ENCODE data around the gene A4GALT. TPM values are rescaled to one million over a fixed set of nuclear protein-coding genes. Genes with fewer than 3 reads are reported as not detected.
A peak's percentile ranks its signal among the peaks of the same experiment; 100 is the strongest.

Gene A4GALT
- total RNA-seq, 6 donors from 2014 or later = 7.7 to 30.0 (median 16.1) TPM

GRCh38 chr22:42684462-42685195, 36.0 kb downstream of the A4GALT start:
- peak overlapping the region in 3 of 4 donors; percentile 63 to 88 (median 64) for H3K27ac ChIP-seq
- ATAC-seq (ENCODE audit: low FRiP score in 2 of 2) (no peak), DNase-seq (no peak)
- WGBS, 2 donors = 74 to 83% methylated on average over 8 of the region's 11 CpGs
- no peaks in the 10 kb centered on the region for H3K27me3 ChIP-seq
- TF ChIP-seq POLR2A (IDR thresholded peaks at IDR 0.05) = no peak
- no peak for TF ChIP-seq CTCF (IDR thresholded peaks at IDR 0.05)
- TF ChIP-seq POLR2AphosphoS5 (IDR thresholded peaks at IDR 0.05) = no peak
- TF ChIP-seq EP300 (IDR thresholded peaks at IDR 0.05) = no peak
- H3K9me3 ChIP-seq = no peaks in the 10 kb centered on the region
- H3K4me1 ChIP-seq = peaks cover 37 to 57% (median 46%) of the 10 kb centered on the region in 4 donors
- no peak overlapping the region for H3K4me3 ChIP-seq
- H3K36me3 ChIP-seq = no peaks in the 10 kb centered on the region

- H3K4me1 ChIP-seq = peaks cover 33 to 52% (median 42%) of the 10 kb centered on the region in 4 donors
- WGBS, 2 donors = 77 to 87% methylated on average over 4 to 7 of the region's 8 CpGs
- peaks cover 0 to 3% (median 0%) of the 10 kb centered on the region in 4 donors for H3K9me3 ChIP-seq
- DNase-seq (peak in 1 of 2 donors; percentile 82), ATAC-seq (ENCODE audit: low FRiP score in 2 of 2) (peak in 1 of 2 donors; percentile 4)
- no peaks in the 10 kb centered on the region for H3K36me3 ChIP-seq
- H3K27ac ChIP-seq = peak overlapping the region in 3 of 4 donors; percentile 63 to 88 (median 64)
- H3K4me3 ChIP-seq = no peak overlapping the region
- H3K27me3 ChIP-seq = no peaks in the 10 kb centered on the region
- no peak for TF ChIP-seq EP300 (IDR thresholded peaks at IDR 0.05)
- no peak for TF ChIP-seq CTCF (IDR thresholded peaks at IDR 0.05)
- TF ChIP-seq POLR2AphosphoS5 (IDR thresholded peaks at IDR 0.05) = peak in 1 of 2 donors; percentile 5
- no peak for TF ChIP-seq POLR2A (IDR thresholded peaks at IDR 0.05)
Measured at GRCh38 chr22:42683578-42684283, 36.9 kb downstream of the A4GALT start.

- DNase-seq (no peak), ATAC-seq (ENCODE audit: low FRiP score in 2 of 2) (no peak)
- Histone ChIP-seq H3K4me1 (peaks cover 20 to 42% (median 28%) of the 10 kb centered on the region in 4 donors), H3K27ac (peak overlapping the region in 3 of 4 donors; percentile 49 to 88 (median 64)), H3K9me3 (peaks cover 0 to 7% (median 0%) of the 10 kb centered on the region in 4 donors), H3K36me3 (no peaks in the 10 kb centered on the region), H3K27me3 (no peaks in the 10 kb centered on the region), H3K4me3 (no peak overlapping the region)
- 65 to 69% methylated on average over 10 of the region's 10 CpGs for WGBS, 2 donors
- no peak for TF ChIP-seq EP300 (IDR thresholded peaks at IDR 0.05)
- TF ChIP-seq POLR2A (IDR thresholded peaks at IDR 0.05) = no peak
- no peak for TF ChIP-seq POLR2AphosphoS5 (IDR thresholded peaks at IDR 0.05)
- no peak for TF ChIP-seq CTCF (IDR thresholded peaks at IDR 0.05)
Measured at GRCh38 chr22:42682113-42682851, 38.4 kb downstream of the A4GALT start.

GRCh38 chr22:42680648-42681047, 40.0 kb downstream of the A4GALT start:
- H3K9me3 ChIP-seq = peaks cover 0 to 7% (median 0%) of the 10 kb centered on the region in 4 donors
- H3K36me3 ChIP-seq = no peaks in the 10 kb centered on the region
- ATAC-seq (ENCODE audit: low FRiP score in 2 of 2) = peak; percentile 67 to 73
- H3K27me3 ChIP-seq = no peaks in the 10 kb centered on the region
- no peak for DNase-seq
- H3K27ac ChIP-seq = peak overlapping the region in 1 of 4 donors; percentile 44
- peaks cover 9 to 37% (median 18%) of the 10 kb centered on the region in 4 donors for H3K4me1 ChIP-seq
- WGBS, 2 donors = 78 to 84% methylated on average over 5 to 8 of the region's 8 CpGs
- H3K4me3 ChIP-seq = no peak overlapping the region
- TF ChIP-seq POLR2AphosphoS5 (IDR thresholded peaks at IDR 0.05) = peak in 1 of 2 donors; percentile 38
- no peak for TF ChIP-seq POLR2A (IDR thresholded peaks at IDR 0.05)
- TF ChIP-seq EP300 (IDR thresholded peaks at IDR 0.05) = no peak
- no peak for TF ChIP-seq CTCF (IDR thresholded peaks at IDR 0.05)
